HG03108 (cell line): Measurements from ENCODE around the gene YTHDF1.

Experiments used
- ATAC-seq: cut with Tn5 transposase; IDR thresholded peaks from one replicate; pipeline ENCODE4 v1.9.1; 2021; ENCODE audit warnings: moderate library complexity; ENCODE audit not compliant: unreplicated experiment

The YTHDF1 gene

DNA sequence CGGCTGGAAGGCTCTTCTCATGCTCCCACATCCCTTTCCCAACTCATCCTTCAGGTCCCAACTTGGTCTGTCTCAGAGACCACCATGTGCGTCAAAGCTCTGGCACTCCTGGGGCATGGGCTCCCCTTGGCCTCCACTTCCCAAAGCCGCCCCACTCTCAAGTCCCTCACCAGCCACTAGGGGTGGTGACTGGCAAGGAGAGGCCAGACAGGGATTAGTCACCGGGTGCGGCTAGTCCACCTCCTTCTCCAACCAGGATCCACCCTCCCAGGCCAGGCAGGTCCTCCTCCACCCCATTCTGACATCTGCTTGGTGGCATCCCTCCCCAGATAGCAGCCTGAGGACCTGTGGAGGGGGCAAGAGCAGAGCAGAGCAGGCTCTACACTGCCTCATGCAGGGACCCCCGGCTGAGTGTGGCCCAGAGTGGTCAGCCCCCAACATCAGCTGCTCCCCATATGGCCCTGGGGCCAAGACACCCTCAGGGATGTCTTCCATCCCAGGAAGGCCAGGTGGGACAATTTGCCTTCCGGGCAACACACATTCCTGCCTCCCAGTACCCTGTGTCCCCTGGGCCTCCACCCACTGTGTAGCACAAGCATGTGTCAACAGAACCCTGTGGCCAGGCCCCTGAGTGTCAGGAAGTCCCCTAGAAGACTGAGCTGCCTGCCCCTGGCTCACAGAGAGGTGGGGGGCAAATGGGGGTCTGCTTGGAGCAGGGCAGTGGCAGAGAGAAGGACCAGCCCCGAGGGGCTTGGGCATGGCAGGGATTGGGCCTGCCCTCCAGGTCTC lies 29.2 kb downstream of the YTHDF1 start:
- ATAC-seq: no peak

DNA sequence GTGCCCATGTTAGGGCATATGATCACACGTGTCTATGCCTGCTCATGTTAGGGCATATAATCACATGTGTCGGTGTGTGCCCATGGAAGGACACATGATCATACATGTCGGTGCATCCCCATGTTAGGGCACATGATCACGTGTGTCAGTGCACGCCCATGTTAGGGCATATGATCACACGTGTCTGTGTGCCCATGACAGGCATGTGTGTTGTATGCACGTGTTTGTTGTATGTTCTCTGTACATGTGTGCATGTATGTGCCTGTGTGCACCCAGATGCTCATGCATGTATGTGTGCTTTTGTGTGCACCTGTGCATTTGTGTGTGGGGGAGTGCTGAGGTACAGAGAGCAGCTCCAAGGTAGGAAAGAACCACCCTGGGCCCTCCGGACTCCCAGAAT lies 29.8 kb downstream of the YTHDF1 start:
- no peak for ATAC-seq

GRCh38 chr20:63185215-63185796 lies 30.6 kb downstream of the YTHDF1 start:
- no peak for ATAC-seq

- ATAC-seq: no peak
Observed at GRCh38 chr20:63183422-63184146, 32.3 kb downstream of the YTHDF1 start.

GRCh38 chr20:63182946-63183415 lies 33.0 kb downstream of the YTHDF1 start:
- no peak for ATAC-seq

DNA sequence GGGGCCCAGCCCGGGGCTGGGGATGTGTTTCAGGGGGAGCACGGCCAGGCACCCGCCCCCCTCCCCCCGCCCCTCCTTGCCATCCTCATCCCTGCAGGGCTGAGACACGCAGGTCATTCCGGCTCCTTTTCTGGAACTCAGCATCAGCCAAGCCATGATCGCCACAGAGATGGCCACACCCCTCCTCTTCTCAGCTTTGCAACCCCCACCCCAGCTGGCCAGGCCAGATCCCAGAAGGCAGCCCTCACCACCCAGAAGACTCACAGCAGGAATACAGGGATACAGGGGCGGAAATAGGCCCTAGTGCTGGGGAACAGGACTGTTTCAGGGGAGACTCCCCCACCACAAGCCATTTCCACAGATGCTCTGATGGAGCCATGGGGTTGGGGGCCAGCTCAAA lies 33.5 kb downstream of the YTHDF1 start:
- no peak for ATAC-seq

DNA sequence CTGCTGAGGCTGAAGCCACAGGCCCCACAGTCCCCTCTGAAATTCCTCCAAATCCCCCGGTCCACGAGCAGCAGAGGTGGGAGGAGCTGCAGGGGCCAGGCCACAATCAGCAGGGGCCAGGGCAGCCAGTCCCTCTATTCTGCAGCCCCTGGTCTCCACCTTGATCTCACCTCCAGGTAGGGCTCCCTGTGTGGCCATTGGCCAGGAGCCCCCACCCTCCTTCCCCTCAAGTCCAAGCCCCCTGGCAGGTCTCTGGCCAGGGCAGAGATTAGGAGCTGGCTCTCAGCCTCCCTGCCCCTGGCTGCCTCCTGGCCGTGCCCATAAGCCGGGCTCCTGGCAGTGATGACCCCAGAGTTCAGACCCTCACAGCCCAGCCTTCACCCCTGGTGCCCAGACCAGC lies 34.7 kb downstream of the YTHDF1 start:
- no peak for ATAC-seq

GRCh38 chr20:63180569-63181185 lies 35.3 kb downstream of the YTHDF1 start:
- ATAC-seq: no peak

- no peak for ATAC-seq
Observed at GRCh38 chr20:63179687-63180568, 36.0 kb downstream of the YTHDF1 start.

- no peak for ATAC-seq
Observed at GRCh38 chr20:63178889-63179686, 36.8 kb downstream of the YTHDF1 start.

DNA sequence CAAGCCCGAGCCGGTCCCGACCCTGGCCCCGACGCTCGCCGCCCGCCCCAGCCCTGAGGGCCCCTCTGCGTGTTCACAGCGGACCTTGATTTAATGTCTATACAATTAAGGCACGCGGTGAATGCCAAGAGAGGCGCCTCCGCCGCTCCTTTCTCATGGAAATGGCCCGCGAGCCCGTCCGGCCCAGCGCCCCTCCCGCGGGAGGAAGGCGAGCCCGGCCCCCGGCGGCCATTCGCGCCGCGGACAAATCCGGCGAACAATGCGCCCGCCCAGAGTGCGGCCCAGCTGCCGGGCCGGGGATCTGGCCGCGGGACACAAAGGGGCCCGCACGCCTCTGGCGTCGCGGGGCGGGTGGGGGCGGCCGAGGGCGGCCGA lies 37.5 kb downstream of the YTHDF1 start:
- ATAC-seq: no peak

DNA sequence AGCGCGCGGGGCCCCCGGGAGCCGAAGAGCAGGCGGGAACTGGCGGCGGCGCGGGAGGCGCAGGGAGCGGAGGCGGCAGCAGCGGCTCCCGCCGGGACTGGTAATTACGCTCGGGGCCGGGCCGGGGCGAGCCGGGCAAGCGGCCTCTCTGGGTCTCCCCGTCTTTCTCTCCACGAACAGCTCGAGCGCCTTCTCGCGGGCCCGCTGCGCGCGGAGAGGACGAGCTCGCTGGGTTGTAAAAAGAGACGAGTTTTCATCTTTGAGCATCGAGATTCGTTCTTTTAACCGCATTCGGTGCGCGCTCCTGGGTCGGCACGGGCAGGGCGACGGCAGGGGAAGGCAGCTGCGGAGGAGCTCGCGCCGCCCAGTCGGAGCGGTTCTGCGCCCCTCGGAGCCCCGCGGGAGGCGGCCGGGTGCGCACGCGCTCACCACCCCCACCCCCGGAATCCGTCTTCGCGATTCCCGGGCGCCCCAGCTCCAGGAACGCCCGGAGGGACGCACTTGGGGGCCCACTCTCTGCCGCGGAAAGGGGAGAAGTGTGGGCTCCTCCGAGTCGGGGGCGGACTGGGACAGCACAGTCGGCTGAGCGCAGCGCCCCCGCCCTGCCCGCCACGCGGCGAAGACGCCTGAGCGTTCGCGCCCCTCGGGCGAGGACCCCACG lies 38.0 kb downstream of the YTHDF1 start:
- ATAC-seq: no peak

DNA sequence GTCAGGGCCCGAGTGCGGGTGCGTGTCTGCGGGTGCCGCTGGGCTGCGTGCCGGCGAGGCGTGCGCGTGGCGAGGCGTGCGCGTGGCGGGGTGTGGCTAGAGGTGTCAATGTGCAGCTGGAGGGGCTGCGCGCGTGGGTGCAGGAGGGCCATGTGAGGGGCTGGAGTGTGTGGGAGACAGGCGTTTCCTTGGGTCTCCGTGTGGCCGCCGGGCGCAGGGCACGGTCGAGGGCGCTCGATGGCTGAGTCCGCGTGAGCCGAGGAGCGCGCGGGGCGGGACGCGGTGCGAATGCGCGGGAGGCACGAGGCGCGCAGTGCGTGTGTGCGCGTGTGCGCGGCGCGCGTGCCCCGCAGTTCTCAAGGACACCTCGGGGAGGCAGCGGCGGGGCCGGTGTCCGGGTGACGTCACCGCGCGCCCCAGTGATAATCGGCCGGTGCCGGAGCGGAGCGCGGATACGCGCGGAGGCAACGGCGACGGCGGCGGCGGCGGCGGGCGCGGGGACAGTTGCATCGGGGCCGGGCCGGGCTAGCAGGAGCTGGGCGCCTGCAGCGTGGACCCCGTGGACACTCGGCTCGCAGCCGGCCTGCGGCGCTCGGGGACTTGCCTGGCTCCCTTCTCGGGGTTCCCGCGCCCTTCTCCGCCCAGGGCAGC lies 38.7 kb downstream of the YTHDF1 start:
- no peak for ATAC-seq

DNA sequence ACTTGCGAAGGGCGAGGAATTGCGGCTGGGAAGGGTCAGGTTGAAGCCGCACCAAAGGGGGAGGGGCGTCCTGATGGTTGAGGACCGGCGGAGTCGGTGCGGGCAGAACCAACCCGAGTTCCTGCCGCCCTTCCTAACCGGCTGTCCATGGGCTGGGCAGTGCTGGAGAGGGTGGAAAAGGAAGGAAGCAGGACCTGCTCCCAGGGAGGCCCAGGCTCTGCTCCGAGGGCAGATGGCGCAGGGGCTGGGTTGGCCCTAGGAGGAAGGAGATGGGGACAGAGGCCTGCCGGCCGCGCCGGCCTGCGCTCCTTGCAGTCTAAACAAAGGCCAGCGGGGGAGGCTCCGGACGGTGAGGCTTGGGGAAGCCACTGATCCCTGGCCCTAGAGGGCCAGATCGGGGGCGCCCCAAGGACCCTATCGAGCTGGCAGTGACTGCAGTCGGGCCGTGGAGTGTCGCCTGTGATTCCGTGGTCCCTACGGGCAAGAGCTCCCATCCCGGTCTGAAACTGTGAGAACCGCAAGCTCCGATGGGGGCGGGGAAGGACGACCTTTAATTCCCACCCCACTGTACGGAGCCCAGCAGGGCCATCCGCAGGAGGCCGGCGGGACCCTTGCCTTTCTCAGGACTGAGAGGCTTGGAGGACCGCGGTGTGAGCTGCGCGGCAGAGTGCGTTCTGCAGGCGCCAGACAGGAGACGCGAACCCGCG lies 39.4 kb downstream of the YTHDF1 start:
- ATAC-seq: no peak

- ATAC-seq: no peak
Observed at GRCh38 chr20:63176034-63176426, 39.9 kb downstream of the YTHDF1 start.

GRCh38 chr20:63175038-63175895 lies 40.7 kb downstream of the YTHDF1 start:
- ATAC-seq: no peak
